Measurements from ENCODE around the gene BCKDHA.
"Not testable (repeated sequence)": the region's sequence is repeated elsewhere in the genome, so short reads cannot be mapped to it uniquely, and the experiment has no call there.

Gene BCKDHA

DNA sequence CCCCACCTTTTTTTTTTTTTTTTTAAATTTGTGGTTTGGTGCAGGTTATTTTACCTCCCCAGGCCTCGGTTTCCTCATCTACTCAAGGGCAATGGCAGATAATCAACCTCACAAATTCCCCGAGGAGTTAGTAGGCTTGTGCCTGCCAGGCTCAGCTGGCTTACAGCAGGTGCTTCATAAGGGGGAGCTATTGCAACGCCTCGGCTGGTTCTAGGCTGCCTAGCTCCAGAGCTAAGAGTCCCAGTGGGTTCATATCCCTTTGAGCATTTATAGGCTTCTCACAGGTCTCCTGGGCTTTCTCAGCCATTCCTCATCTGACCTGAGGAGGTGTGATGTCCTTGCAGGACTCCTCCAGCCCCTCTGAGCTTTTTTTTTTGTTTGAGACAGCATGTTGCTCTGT is 10.6 kb downstream of the BCKDHA start:
- DNase-seq = no peak

DNA sequence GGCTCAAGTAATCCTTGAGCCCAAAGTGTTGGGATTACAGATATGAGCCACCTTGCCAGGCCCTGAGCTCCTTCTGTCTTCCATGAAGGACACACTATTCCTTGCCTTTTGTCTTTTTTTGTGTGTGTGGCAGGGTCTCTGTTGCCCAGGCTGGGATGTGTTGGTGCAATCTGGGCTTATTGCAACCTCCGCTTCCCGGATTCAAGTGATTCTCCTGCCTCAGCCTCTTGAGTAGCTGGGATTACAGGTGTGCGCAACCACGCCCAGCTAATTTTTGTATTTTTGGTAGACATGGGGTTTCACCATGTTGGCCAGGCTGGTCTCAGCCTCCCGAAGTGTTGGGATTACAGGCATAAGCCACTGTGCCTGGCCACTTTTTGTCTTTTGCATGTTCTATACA is 11.2 kb downstream of the BCKDHA start:
- not testable (repeated sequence) for DNase-seq

DNA sequence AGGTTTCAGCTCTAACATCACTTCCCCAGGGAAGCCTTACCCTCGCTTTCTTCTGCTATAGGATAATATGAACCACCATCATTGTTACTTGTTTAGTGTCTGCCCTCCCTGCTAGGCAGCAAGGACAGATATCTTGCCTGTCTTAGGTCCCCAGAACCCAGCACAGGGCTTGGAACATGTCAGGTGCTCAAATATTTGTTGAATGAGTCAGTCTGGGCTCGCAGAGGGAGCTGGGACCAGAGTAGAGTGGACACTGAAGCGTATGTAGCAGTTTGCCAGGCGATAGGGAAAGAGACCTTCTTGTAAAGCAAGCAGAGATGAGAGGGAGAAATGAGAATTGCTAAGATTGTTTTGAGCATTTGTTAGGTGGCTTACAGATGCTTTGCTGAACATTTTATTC is 11.7 kb downstream of the BCKDHA start:
- no peak for DNase-seq

DNA sequence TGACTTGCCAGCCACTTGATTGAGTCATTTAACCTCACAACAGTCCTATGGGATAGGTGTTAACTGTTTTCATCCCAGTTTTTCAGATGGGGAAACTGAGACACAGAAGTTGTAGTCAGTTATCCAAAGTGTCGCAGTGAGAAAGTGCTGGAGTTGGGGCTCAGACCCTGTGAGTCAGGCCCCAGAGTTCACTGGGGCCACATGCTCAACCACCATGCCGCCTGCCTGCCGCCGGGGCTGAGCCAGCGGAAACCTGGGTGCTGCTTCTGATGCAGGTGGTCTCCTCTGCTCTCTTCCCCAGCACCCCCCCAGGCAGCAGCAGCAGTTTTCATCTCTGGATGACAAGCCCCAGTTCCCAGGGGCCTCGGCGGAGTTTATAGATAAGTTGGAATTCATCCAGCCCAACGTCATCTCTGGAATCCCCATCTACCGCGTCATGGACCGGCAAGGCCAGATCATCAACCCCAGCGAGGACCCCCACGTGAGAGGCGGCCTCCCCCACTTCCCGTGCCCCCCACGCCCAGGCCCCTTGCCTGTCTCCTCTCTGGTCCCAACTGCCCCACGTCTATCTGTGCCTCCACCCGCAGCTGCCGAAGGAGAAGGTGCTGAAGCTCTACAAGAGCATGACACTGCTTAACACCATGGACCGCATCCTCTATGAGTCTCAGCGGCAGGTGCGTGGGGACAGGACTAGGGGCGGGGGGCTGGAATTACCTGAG is 12.9 kb downstream of the BCKDHA start:
- no peak for DNase-seq

DNA sequence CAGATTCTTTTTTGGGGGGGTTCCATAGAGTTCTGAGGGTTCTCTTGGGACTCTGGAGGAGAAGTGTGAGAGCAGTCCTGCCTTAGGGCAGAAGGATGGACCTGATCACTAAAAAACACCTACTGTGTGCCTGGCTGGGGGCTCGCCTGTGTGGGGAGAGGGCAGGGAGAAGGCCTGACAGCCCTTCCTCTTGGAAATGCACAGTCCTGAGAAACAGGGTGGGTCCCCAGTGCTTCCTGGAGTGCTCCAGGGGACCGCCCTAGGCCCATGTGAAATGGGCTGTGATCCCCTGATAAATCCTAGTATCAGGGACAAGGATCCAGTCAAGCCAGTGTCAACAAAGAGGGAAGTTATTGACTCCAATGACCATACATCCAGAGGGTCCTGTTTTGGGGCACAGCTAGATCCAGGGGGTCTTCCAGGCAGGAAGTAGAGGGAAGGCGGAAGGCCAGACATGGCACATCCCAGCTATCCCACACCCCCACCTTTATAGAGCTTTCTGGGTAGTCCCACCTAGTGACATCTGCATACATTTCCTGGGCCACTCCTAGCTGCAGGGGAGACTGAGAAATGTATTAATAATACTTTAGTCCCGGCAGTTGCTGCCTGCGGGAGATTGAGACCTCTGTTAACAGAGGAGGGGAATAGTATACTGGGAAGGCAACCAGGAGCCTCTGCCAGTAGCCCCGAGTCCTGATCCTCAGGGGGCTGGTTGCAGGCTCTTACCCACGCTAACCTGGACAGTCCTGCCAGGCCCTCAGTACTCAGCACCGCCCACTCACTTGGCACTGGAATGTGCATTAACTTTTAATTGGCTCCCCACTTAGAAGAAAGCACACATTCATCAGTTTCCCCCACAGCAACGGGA is 13.7 kb downstream of the BCKDHA start:
- no peak for DNase-seq

DNA sequence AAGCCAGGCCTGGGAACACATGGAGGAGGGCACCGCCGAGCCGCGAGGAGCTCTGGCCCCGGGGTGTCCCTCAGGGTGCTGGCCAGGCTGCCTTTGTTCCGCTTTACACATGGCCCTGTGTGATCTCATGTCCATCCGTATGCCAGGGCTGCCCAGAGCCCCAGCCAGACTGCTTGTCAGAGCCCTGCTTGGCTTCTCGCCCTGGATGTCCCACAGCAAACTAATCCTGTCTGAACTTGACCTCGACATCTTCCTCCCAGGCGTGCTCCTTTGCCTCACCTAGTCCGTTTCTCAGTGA is 14.3 kb downstream of the BCKDHA start:
- DNase-seq = no peak

DNA sequence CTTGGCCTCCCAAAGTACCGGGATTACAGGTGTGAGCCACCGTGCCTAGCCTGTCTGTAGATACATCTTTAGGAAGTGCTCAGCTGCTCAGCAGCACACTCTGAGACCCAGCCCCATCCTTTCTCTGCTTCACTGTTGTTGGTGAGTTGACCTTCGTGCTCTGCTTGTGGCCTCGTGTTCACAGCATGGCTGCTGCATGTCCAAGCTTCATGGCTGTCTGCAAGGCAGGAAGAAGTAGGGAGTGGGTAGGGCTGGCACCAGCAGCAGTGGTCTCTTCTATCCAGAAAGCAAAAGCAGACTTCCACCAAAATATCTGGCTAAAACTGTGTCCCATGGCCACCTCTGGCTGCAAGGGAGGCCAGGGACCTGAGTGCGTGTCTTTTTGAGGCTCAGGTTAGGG is 15.3 kb downstream of the BCKDHA start:
- DNase-seq = no peak

DNA sequence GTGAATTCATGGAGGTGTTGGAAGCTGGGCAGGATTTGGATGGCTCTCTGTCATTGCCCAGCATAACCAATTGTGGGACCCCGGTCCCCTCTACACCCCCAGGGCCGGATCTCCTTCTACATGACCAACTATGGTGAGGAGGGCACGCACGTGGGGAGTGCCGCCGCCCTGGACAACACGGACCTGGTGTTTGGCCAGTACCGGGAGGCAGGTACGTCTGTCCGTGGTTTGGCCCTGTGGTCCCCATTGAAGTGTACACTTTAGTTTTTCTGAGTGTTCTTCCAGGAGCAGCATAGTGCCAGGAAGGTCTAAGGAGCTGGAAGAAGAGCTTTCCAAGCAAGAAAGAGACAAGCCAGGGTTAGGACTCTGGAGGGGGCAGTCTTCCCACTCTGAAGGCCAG is 16.3 kb downstream of the BCKDHA start:
- no peak for DNase-seq

DNA sequence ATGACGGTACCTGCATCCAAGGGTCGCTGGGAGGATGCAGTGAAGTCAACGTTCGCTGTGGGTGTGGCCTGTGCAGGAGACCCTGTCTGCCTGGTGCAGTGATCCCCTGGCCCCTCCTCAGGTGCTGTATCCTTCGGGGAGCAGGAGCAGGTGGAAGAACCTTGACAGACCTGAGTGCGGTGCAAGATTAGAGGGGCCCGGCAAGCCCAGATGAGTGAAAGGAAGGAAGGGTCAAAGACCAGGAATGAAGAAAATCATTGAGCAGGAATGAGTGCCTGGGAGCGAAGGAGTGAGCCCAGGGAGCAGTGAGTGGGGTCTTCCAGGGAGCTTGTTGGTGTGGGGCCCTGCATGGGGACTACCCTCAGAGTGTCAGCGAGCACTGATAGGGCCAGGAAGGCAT is 16.8 kb downstream of the BCKDHA start:
- DNase-seq = no peak

DNA sequence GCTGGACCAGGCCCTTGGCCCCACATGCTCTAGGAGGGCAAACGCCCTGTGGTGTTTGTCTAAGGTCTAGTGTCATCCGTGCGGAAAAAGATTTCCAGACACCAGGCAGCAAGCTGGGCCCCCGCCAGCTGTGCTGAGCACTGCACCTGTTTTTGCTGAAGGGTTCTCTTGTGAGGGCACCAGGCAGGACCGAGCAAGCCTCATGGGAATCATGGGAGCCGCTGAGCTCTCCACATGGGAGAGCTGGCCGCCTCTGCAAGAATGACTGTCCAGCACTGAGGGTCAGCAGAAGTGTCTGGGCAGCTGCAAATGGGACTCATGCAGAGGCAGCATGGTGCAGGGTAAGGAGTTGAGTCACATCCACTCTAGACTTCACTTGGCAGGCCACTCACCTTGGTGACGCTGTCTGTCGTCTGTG is 17.5 kb downstream of the BCKDHA start:
- no peak for DNase-seq

DNA sequence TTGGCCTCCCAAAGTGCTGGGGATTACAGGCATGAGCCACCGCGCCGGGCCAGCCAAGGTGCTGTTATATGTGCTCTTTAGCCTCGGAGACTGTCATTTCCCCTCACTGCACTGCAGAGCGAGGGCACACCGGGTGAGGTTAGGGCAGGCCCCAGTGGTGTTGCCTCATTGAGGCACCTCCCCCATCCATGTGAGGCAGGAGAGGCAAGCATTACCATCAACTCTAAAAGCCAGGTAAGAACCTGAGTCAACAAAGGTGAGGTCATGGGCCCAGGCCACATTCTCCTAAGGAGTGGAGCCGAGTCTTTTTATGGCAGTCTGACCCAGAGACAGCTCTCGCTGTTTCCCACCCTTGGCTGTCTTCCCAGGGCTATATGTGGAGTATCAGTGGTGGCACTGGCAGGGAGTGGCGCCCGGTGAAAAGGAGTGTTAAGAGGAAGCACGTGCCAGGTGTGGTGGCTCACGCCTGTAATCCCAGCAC is 18.6 kb downstream of the BCKDHA start:
- DNase-seq = no peak

DNA sequence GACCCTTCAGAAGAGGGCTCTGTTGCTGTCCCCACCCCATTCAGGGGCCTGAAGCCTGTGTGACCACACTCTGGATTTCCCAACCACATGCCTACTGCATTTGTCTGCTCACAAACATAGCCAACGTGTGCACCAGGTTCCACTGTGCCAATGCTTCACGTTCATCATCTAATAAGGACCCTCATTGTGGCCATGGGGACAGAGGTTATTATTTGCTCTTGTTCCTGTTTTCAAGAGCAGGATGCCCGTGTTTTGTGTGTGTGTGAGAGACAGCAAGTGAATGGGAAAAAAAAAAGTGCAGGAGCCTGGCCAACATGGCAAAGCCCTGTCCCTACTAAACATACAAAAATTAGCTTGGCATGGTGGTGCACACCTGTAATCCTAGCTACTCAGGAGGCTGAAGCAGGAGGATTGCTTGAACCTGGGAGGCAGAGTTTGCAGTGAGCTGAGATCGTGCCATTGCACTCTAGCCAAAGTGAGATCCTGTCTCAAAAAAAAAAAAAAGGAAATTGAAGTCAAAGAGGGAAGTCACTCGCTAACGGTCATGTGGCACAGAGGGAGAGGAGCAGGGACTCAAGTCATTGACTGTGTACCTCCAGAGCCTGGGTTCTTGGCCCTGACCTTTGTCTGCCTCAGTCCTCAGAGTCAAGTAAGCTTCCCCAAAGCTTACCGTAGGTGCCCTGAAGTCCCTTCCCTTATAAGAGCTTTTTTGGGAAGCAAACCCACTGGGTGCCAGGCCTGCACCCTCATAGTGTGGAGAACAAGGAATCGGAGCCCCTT is 22.7 kb downstream of the BCKDHA start:
- no peak for DNase-seq

DNA sequence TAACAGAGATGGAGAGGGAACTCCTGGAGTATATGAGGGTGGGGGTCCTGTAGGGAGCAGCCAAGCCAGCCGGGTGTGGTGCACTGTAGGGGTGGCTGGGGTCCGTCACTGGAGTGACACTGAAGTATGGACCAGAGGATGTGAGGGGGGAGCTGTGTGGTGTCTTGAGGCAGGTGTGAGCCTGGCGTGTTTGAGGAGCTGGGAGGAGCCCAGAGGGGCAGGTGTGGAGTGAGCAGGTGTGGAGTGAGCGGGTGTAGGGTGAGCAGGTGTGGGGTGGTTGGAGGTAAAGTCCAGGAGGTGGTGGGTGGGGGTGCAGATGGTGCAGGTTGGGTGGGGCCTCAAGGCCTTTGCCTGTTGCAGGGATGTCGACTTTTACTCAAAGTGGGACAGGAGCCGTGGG is 23.7 kb downstream of the BCKDHA start:
- no peak for DNase-seq

DNA sequence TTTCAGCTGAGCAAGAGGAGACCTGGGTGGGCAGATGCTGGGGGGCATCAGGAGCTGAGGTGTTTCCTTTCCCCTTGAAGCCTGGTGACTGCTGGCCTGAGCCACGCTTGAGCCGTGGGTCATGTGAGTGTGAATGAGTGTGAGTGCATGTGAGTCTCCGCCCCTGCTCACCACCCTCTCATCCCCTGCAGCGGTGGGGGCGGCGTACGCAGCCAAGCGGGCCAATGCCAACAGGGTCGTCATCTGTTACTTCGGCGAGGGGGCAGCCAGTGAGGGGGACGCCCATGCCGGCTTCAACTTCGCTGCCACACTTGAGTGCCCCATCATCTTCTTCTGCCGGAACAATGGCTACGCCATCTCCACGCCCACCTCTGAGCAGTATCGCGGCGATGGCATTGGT is 24.4 kb downstream of the BCKDHA start:
- no peak for DNase-seq

DNA sequence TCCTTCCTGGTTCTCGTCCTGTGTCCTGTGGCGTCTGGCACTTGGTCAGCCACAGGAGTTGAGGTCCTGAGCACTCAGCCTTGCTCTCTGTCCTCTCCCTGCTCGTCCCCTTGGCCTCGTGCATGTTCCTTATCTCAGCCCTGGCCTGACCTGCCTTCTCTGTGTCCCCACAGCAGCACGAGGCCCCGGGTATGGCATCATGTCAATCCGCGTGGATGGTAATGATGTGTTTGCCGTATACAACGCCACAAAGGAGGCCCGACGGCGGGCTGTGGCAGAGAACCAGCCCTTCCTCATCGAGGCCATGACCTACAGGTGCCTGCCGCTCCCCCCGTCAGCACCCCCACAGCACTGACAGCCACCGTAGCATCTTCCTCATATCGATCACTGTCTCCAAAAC is 24.8 kb downstream of the BCKDHA start:
- no peak for DNase-seq

DNA sequence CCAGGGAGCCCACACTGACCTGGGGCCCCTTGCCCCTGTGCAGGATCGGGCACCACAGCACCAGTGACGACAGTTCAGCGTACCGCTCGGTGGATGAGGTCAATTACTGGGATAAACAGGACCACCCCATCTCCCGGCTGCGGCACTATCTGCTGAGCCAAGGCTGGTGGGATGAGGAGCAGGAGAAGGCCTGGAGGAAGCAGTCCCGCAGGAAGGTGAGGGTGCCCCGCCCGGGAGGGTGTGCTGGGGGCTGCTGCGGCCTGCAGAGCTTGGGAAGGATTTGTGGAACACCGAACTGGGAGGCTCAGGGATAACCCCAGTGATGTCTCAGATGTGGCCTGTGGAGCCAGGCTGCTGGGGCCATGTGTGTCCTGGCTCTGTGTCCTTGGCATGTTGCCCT is 25.3 kb downstream of the BCKDHA start:
- no peak for DNase-seq

DNA sequence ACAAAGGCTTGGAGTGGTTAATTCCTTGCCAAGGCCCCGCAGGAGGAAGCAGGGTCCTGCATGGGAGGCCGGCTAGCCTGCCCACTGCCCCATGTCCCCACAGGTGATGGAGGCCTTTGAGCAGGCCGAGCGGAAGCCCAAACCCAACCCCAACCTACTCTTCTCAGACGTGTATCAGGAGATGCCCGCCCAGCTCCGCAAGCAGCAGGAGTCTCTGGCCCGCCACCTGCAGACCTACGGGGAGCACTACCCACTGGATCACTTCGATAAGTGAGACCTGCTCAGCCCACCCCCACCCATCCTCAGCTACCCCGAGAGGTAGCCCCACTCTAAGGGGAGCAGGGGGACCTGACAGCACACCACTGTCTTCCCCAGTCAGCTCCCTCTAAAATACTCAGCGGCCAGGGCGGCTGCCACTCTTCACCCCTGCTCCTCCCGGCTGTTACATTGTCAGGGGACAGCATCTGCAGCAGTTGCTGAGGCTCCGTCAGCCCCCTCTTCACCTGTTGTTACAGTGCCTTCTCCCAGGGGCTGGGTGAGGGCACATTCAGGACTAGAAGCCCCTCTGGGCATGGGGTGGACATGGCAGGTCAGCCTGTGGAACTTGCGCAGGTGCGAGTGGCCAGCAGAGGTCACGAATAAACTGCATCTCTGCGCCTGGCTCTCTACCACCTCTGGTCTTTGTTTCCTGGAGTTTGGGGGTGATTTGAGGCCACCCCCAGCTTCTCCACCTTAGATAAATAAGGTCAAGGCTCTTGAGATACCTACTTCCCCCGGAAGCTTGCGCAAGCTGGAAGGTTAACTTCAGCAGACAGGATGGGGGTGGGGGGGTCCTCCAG is 26.9 kb downstream of the BCKDHA start:
- no peak for DNase-seq

DNA sequence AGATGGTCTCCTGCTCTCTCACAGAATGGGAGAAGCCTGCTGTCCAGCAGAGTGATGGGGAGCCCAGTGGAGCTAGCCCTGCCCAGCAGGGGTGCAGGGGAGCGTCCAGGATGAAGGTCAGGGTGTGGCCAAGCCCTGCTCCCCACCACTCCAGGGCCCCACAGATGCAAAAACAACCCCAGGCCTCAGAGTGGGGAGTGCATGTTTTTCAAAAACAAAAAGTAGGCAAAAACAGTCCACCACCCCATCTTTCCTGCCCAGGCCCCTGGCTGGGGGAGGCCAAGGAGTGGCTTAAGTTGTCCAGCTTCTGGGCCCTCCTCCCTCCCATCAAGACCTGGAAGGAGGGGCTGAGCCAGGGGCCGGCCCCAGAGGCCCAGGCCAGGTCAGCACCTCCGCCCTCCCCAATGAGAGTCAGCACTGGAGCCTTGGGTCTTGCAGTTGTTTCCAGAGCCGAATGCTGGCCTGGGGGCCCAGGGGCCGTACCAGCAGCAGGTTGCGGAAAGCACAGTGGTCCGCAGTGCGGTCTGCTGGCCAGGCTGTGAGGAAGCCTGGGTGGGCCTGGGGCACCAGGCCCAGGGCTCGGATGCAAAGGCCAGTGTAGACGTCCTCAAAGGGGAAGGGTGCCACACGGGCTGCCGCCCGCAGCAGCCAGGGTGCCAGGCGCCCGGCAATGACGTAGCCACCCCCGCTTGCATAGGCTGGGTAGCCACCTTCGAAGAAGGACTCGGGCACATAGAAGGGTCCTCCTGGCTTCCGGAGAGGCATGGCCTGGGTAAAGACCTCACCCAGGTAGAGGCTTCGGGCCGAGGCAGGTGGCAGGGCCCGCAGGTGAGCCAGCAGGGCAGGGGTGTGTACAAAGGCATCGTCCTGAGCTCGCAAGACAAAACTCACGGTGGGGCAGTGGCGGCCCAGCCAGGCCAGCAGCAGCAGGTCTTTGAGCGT is 27.8 kb downstream of the BCKDHA start:
- DNase-seq = no peak

DNA sequence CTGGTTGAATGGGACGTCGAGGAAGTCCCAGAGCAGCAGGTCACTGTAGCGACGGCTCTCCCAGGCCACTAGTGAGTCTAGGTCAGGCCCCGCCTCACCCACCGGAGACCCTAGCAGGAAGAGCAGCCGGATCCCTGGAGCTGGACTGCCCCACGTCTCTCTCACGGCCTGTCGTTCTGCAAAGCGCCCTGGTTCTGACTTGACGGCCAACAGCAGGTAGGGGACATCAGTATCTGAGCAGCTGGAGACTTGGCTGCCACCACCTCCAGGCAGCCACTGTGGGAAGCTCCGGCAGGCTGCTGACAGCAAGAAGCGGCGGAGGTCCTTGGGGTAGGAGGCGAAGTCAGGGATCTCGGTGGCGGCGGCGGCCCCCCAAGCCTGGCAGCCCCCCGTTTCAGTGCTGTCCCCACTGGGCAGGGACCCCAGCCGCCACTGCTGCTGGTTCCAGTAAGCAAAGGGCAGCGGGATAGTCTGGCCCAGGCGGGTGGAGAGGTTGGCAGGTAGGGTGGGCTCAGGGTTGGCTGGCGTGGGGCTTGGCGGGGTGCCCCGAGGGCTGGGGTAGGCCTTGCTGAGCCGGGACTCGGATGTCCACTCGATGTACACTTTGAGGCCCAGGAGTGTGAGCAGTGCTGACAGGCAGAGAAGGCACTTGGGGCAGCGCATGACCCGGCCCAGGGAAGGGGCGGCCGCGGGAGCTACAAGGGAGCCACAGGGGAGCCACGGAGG is 28.7 kb downstream of the BCKDHA start:
- DNase-seq = no peak

DNA sequence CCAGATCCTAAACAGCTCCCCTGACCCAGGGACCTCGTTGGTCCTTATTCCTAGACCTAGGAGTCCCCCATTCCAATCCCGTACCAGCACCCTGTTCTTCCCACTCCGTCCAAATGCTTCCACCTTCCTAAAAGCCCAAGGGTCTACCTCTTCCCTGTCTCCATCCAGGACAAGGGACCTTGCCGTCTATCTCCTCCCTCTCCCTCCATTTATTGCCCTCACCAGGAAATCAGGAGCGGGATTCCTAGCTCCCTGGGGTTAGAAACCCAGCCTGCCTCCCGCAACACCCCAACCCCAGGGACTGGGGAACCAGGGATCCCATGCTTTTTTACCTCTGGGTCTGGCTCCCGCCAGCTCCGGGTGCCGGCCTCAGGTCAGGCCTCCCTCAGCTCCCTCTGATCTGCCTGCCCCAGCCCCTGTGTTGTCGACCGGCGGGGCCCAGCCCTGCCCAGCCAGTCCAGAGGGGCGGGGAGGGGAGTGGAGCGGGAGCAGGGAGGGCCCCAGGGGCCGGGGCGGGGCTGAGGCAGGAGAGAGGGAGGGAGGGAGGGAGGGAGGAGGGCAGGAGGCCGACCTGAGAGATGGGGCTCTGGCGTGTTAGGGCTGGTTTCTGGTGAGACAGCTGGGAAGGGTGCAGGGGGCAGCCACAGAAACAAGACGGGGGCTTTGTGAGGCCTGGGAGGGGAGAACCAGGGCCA is 29.5 kb downstream of the BCKDHA start, which contains the start of gene B3GNT8:
B3GNT8 (minus strand) TSS at position 423 of the 695 bp plus-strand sequence. CDS start 596 bp downstream, outside the sequence.
- peak in 1 of 2 experiments; percentile 7 for DNase-seq

Measured in cerebellar nuclear complex (tissue), 1 donor.